IMR-90 (cell line): ENCODE data around the gene NFYC. TPM values are rescaled to one million over a fixed set of nuclear protein-coding genes. Genes with fewer than 3 reads are reported as not detected.

Experiments used
- ATAC-seq: fragments of 200-7000 bp; cut with Tn5 transposase; 2 replicates; pipeline ENCODE4 v1.9.1; 2020; ENCODE audit warnings: low read depth, mild to moderate bottlenecking, moderate library complexity
- BruUV-seq: library from RNA; stranded (reverse); fragments of 400-500 nt; replicated peaks from 2 replicates; lab custom pipeline; 2021; lab: Mats Ljungman, UMichigan
- CTCF ChIA-PET: fragments of 300-600 bp; formaldehyde crosslinking; extraction: SDS; loops from one replicate; lab custom pipeline; 2021; ENCODE audit warnings: antibody characterized with exemption; lab: Yijun Ruan, JAX
- POLR2A ChIA-PET: fragments of 300-600 bp; sonication (Branson Sonifier 250); formaldehyde crosslinking; loops from one replicate; lab custom pipeline; 2022; ENCODE audit warnings: antibody characterized with exemption; ENCODE audit not compliant: unreplicated experiment; lab: Charles Lee
- DNase-seq: peaks from one replicate; pipeline ENCODE4 v3.0.0; 2013
- H2AFZ ChIP-seq: replicated peaks from 2 replicates; pipeline ENCODE3; 2013; ENCODE audit warnings: low read length, mild to moderate bottlenecking; ENCODE audit not compliant: poor library complexity
- H2AK5ac ChIP-seq: 2 replicates; pipeline ENCODE4 v1.6.1; 2013; ENCODE audit warnings: low read depth, low read length, inconsistent platforms
- H2AK9ac ChIP-seq: replicated peaks from 2 replicates; pipeline ENCODE3; 2013; ENCODE audit warnings: mild to moderate bottlenecking, low read depth, low read length, moderate library complexity; ENCODE audit not compliant: poor library complexity
- H2BK120ac ChIP-seq: 2 replicates; pipeline ENCODE4 v1.6.1; 2013; ENCODE audit warnings: low read depth, low read length, inconsistent platforms
- H2BK15ac ChIP-seq: 3 replicates; pipeline ENCODE4 v1.6.1; 2013; ENCODE audit warnings: low read depth, low read length, inconsistent platforms
- H2BK20ac ChIP-seq: 2 replicates; pipeline ENCODE4 v1.6.1; 2013; ENCODE audit warnings: low read depth, mild to moderate bottlenecking, inconsistent platforms, low read length, moderate library complexity
- H2BK5ac ChIP-seq: 2 replicates; pipeline ENCODE4 v1.6.1; 2013; ENCODE audit warnings: mild to moderate bottlenecking, low read depth, low read length, inconsistent platforms; ENCODE audit not compliant: poor library complexity, severe bottlenecking
- H3K14ac ChIP-seq: replicated peaks from 2 replicates; pipeline ENCODE4 v1.6.1; 2013; ENCODE audit warnings: low read depth, low read length, inconsistent platforms
- H3K18ac ChIP-seq: 2 replicates; pipeline ENCODE4 v1.6.1; 2013; ENCODE audit warnings: low read depth, low read length, control low read depth
- H3K23ac ChIP-seq: 2 replicates; pipeline ENCODE4 v1.6.1; 2013; ENCODE audit warnings: low read depth, low read length, inconsistent platforms
- H3K27ac ChIP-seq: 2 replicates; pipeline ENCODE4 v1.5.1; 2013; ENCODE audit warnings: mild to moderate bottlenecking, control low read depth, low read length; ENCODE audit not compliant: insufficient read depth
- H3K27me3 ChIP-seq: 2 replicates; pipeline ENCODE4 v1.6.1; 2013; ENCODE audit warnings: low read length; ENCODE audit not compliant: control insufficient read depth, insufficient read depth
- H3K36me3 ChIP-seq: 2 replicates; pipeline ENCODE4 v1.6.1; 2013; ENCODE audit warnings: low read length, mixed read lengths; ENCODE audit not compliant: control insufficient read depth, insufficient read depth
- H3K4ac ChIP-seq: 2 replicates; pipeline ENCODE4 v1.6.1; 2013; ENCODE audit warnings: low read depth, low read length, inconsistent platforms
- H3K4me1 ChIP-seq: 2 replicates; pipeline ENCODE4 v1.6.1; 2013; ENCODE audit warnings: low read length, mixed read lengths; ENCODE audit not compliant: control insufficient read depth, insufficient read depth
- H3K4me2 ChIP-seq: 2 replicates; pipeline ENCODE4 v1.6.1; 2013; ENCODE audit warnings: low read depth, mild to moderate bottlenecking, control low read depth, low read length, moderate library complexity
- H3K4me3 ChIP-seq: 2 replicates; pipeline ENCODE4 v1.5.1; 2013; ENCODE audit warnings: low read depth, mild to moderate bottlenecking, control low read depth, low read length, moderate library complexity; ENCODE audit not compliant: insufficient read depth
- H3K56ac ChIP-seq: 2 replicates; pipeline ENCODE4 v1.6.1; 2013; ENCODE audit warnings: low read length, inconsistent platforms; ENCODE audit not compliant: insufficient read depth; ENCODE audit errors: extremely low read depth
- H3K79me1 ChIP-seq, 2 experiments: 2 replicates each; pipeline ENCODE4 v1.6.1; 2013; ENCODE audit warnings: low read length in 2 of 2, inconsistent platforms in 1 of 2, low read depth in 1 of 2
- H3K9ac ChIP-seq: 2 replicates; pipeline ENCODE4 v1.6.1; 2013; ENCODE audit warnings: low read depth, low read length, control low read depth
- H3K9me1 ChIP-seq: 2 replicates; pipeline ENCODE4 v1.6.1; 2013; ENCODE audit warnings: low read length, inconsistent platforms; ENCODE audit not compliant: insufficient read depth
- H3K9me3 ChIP-seq: 2 replicates; pipeline ENCODE4 v1.6.1; 2013; ENCODE audit warnings: low read length; ENCODE audit not compliant: control insufficient read depth, insufficient read depth
- H4K20me1 ChIP-seq: 2 replicates; pipeline ENCODE4 v1.6.1; 2013; ENCODE audit warnings: low read length, inconsistent platforms; ENCODE audit not compliant: insufficient read depth
- H4K5ac ChIP-seq: 2 replicates; pipeline ENCODE4 v1.6.1; 2013; ENCODE audit warnings: mild to moderate bottlenecking, low read depth, low read length, control low read depth
- H4K8ac ChIP-seq, 2 experiments: 2 replicates each; pipeline ENCODE4 v1.6.1; 2013; ENCODE audit warnings: low read depth in 2 of 2, low read length in 2 of 2, control low read depth in 1 of 2, inconsistent platforms in 1 of 2
- H4K91ac ChIP-seq: 2 replicates; pipeline ENCODE4 v1.6.1; 2013; ENCODE audit warnings: low read depth, low read length, inconsistent platforms; ENCODE audit not compliant: insufficient read depth
- CEBPB ChIP-seq: IDR thresholded peaks from 2 replicates; pipeline ENCODE4 v1.6.1; 2012; ENCODE audit warnings: low read depth, low read length, improper control_type of control experiment
- CHD1 ChIP-seq: IDR thresholded peaks from 2 replicates; pipeline ENCODE4 v1.6.1; 2012; ENCODE audit warnings: low read depth, low read length, improper control_type of control experiment
- MAZ ChIP-seq: IDR thresholded peaks from 2 replicates; pipeline ENCODE4 v1.6.1; 2012; ENCODE audit warnings: low read depth, mild to moderate bottlenecking, low read length, improper control_type of control experiment, moderate library complexity, borderline replicate concordance
- NFE2L2 ChIP-seq: fragments of 150-350 bp; IDR thresholded peaks from 2 replicates; pipeline ENCODE4 v1.6.1; 2016; ENCODE audit warnings: low read depth, mild to moderate bottlenecking, low read length
- RCOR1 ChIP-seq: IDR thresholded peaks from 2 replicates; pipeline ENCODE4 v1.6.1; 2012; ENCODE audit warnings: mild to moderate bottlenecking, low read length, improper control_type of control experiment; ENCODE audit not compliant: insufficient replicate concordance
- RFX5 ChIP-seq: IDR thresholded peaks from 2 replicates; pipeline ENCODE4 v1.8.0; 2012; ENCODE audit warnings: low read depth, mild to moderate bottlenecking, low read length, moderate library complexity
- USF2 ChIP-seq: fragments of 150-350 bp; IDR thresholded peaks from 2 replicates; pipeline ENCODE4 v1.6.1; 2017; ENCODE audit warnings: mild to moderate bottlenecking, antibody characterized with exemption, low read length, low read depth
- WGBS, 2 experiments: methylation state at CpG; one replicate each; pipeline versions ENCODE4 v1.1.5 to v1.1.7; 2013; ENCODE audit warnings: missing lambda C conversion rate in 2 of 2; ENCODE audit not compliant: insufficient read length in 1 of 2; ENCODE audit errors: extremely low coverage in 2 of 2; 5-methylcytosine and 5-hydroxymethylcytosine counted together
- dilution Hi-C: fragments of 300-500 bp; cut with HindIII; formaldehyde crosslinking; loops from one replicate; pipeline ENCODE4 v1.14.3; 2018; ENCODE audit warnings: low sequenced_read_pairs; ENCODE audit not compliant: unreplicated experiment
- in situ Hi-C: fragments of 300-500 bp; cut with MboI; formaldehyde crosslinking; loops from 3 replicates; pipeline ENCODE4 v1.14.3; 2019; ENCODE audit warnings: low sequenced_read_pairs, inconsistent platforms, mixed read lengths
- intact Hi-C: fragments of 100-400 bp; cut with micrococcal nuclease; formaldehyde crosslinking; loops from 2 replicates; pipeline ENCODE4 v1.10.0; 2022
- polyA plus RNA-seq, 3 experiments: library from polyadenylated mRNA; depleted of rRNA; stranded (reverse); fragments of >200 nt; gene quantifications; 2 replicates each; pipeline ENCODE4 v1.2.3, GENCODE V29; 2012; ENCODE audit warnings: low replicate concordance in 1 of 3
- total RNA-seq: library from RNA; depleted of rRNA; stranded (reverse); fragments of >200 nt; gene quantifications from 2 replicates; pipeline ENCODE4 v1.2.3, GENCODE V29; 2012
- TF ChIP-seq, protein P1 (sequence below): fragments of 150-350 bp; IDR thresholded peaks from 2 replicates; pipeline ENCODE4 v1.6.1; 2016; ENCODE audit warnings: low read depth, mild to moderate bottlenecking, low read length, moderate library complexity, borderline replicate concordance

The NFYC gene
- total and polyA plus RNA-seq, 2 of the 4 experiments (the other 2 are of a cell fraction) = 45.2 to 62.2 TPM

DNA sequence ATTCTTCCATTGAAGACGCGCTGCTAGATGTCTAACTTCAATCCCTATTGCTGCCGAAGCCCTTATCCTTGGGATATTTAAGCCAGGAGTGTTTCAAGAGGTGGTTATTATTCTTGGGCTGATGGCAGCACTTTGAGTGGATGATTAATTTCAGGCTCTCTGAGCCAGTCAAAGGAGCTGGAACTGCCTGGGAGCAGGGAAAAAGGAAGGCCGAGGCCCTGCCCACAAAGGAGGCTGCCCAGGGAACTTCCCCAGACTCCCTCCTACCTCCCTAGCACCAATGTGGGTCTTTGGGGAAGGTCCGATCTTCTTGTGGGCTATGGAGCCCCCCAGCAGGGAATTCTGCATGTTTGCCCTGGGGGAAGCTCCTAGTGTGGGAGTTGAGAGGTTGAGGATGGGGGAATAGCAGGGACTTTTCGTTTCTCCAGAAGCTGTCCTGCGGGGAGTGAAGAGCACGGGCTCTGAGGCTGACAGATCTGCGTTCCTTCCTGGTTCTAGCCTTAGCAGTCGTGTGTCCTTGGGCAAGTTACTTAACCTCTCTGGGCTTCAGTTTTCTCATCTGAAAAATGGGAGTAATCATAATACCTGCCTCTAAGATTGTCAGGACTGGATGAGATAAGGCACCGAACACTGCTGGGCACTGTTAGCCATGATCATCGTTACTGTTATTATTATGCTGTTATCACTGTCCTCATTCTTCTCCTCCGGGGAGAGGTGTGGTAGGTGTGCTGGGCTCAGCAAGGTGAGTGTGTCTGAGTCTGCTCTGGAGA is 98.3 kb downstream of the NFYC start:
- no peak overlapping the region for H3K4me2 ChIP-seq
- H2AK5ac ChIP-seq = no peak overlapping the region
- in situ Hi-C loops = no loop called here
- H3K56ac ChIP-seq = no peak overlapping the region
- ATAC-seq = no peak
- no peak overlapping the region for H4K8ac ChIP-seq
- H2AFZ ChIP-seq = no peak overlapping the region
- no peak overlapping the region for H4K5ac ChIP-seq
- DNase-seq = no peak
- no peak overlapping the region for H3K14ac ChIP-seq
- dilution Hi-C loops = no loop called here
- no peak overlapping the region for H2BK20ac ChIP-seq
- H3K9me3 ChIP-seq = no peaks in the 10 kb centered on the region
- no peaks in the 10 kb centered on the region for H4K20me1 ChIP-seq
- CTCF ChIA-PET = interaction anchor here (1.8 kb wide), 1 partner anchor 15 kb away, joined by 5 read pairs; no protein-coding TSS in a partner anchor
- H2BK5ac ChIP-seq = no peak overlapping the region
- no peak overlapping the region for H4K91ac ChIP-seq
- no TSS peak for BruUV-seq
- H3K4me3 ChIP-seq = no peak overlapping the region
- H3K4me1 ChIP-seq = no peaks in the 10 kb centered on the region
- TF ChIP-seq, protein P1, sequence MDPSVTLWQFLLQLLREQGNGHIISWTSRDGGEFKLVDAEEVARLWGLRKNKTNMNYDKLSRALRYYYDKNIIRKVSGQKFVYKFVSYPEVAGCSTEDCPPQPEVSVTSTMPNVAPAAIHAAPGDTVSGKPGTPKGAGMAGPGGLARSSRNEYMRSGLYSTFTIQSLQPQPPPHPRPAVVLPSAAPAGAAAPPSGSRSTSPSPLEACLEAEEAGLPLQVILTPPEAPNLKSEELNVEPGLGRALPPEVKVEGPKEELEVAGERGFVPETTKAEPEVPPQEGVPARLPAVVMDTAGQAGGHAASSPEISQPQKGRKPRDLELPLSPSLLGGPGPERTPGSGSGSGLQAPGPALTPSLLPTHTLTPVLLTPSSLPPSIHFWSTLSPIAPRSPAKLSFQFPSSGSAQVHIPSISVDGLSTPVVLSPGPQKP = no peak
- TF ChIP-seq NFE2L2 (no peak), RCOR1 (no peak), RFX5 (no peak), CEBPB (no peak), CHD1 (no peak), USF2 (no peak), MAZ (no peak)
- no peaks in the 10 kb centered on the region for H3K79me1 ChIP-seq
- H3K23ac ChIP-seq = no peak overlapping the region
- H3K4ac ChIP-seq = no peak overlapping the region
- 95% methylated on average over 3 of the region's 13 CpGs; no CpG with 5 or more reads in 1 of the 2 experiments for WGBS, 2 experiments
- H3K18ac ChIP-seq = no peak overlapping the region
- no peak overlapping the region for H2BK15ac ChIP-seq
- no peaks in the 10 kb centered on the region for H3K36me3 ChIP-seq
- intact Hi-C loops = loop anchor here (10.0 kb wide), 1 partner anchor 175 kb away; no protein-coding TSS in a partner anchor
- H3K27ac ChIP-seq = no peak overlapping the region
- no peak overlapping the region for H2BK120ac ChIP-seq
- no peak overlapping the region for H3K9ac ChIP-seq
- H2AK9ac ChIP-seq = no peak overlapping the region
- H3K27me3 ChIP-seq = peaks cover 64% of the 10 kb centered on the region
- no peaks in the 10 kb centered on the region for H3K9me1 ChIP-seq
- POLR2A ChIA-PET = no interaction called here
